ENCODE data around the gene HDHD5.

DNA sequence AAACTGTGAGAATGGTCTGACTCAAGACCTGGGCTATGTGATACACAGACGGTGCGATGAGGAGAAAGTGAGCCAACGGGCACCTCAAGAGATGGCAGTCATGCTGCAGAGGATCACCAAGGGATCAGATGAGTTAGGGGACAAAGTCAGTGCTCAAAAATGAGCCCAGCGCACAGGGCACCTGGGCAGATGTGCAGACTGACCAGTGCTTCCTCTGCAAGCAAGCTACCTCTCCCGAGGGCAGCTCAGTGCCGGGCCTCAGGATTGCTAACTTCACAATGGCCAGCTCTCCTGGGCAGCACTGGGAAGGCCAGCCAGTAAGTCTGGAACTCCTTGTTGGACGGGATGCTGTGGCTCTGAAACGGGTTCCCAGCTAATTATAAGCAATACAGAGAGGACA, 15.3 kb downstream of the HDHD5 start:
- no peak for TF ChIP-seq EZH2 (IDR thresholded peaks at IDR 0.05; ENCODE audit: borderline replicate concordance, low read depth, low read length, severe bottlenecking)
- TF ChIP-seq, protein P1, sequence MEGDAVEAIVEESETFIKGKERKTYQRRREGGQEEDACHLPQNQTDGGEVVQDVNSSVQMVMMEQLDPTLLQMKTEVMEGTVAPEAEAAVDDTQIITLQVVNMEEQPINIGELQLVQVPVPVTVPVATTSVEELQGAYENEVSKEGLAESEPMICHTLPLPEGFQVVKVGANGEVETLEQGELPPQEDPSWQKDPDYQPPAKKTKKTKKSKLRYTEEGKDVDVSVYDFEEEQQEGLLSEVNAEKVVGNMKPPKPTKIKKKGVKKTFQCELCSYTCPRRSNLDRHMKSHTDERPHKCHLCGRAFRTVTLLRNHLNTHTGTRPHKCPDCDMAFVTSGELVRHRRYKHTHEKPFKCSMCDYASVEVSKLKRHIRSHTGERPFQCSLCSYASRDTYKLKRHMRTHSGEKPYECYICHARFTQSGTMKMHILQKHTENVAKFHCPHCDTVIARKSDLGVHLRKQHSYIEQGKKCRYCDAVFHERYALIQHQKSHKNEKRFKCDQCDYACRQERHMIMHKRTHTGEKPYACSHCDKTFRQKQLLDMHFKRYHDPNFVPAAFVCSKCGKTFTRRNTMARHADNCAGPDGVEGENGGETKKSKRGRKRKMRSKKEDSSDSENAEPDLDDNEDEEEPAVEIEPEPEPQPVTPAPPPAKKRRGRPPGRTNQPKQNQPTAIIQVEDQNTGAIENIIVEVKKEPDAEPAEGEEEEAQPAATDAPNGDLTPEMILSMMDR (IDR thresholded peaks at IDR 0.05; ENCODE audit: borderline replicate concordance, extremely low read depth, low read length, poor library complexity, severe bottlenecking): no peak

Data from DND-41 (cell line).